ENCODE measurements around the gene TTC4.

TTC4 gene

GRCh38 chr1:54708385-54708784, 7.3 kb upstream of the TTC4 start:
- Histone ChIP-seq H3K4me1 (ENCODE audit: control insufficient read depth, insufficient read depth, low read length) (no peaks in the 10 kb centered on the region), H3K9ac (ENCODE audit: low read depth, low read length) (no peak overlapping the region), H3K27me3 (ENCODE audit: control insufficient read depth, insufficient read depth, low read length) (peaks cover 13% of the 10 kb centered on the region), H3K4me3 (ENCODE audit: low read depth, low read length) (no peak overlapping the region), H3K36me3 (ENCODE audit: control insufficient read depth, insufficient read depth, low read length) (no peaks in the 10 kb centered on the region), H3K9me3 (ENCODE audit: control insufficient read depth, insufficient read depth, low read length) (no peaks in the 10 kb centered on the region)

- no peaks in the 10 kb centered on the region for H3K9me3 ChIP-seq (ENCODE audit: control insufficient read depth, insufficient read depth, low read length)
- no peak overlapping the region for H3K4me3 ChIP-seq (ENCODE audit: low read depth, low read length)
- peaks cover 14% of the 10 kb centered on the region for H3K27me3 ChIP-seq (ENCODE audit: control insufficient read depth, insufficient read depth, low read length)
- no peaks in the 10 kb centered on the region for H3K36me3 ChIP-seq (ENCODE audit: control insufficient read depth, insufficient read depth, low read length)
- H3K9ac ChIP-seq (ENCODE audit: low read depth, low read length): no peak overlapping the region
- H3K4me1 ChIP-seq (ENCODE audit: control insufficient read depth, insufficient read depth, low read length): no peaks in the 10 kb centered on the region
These were observed 5.9 kb upstream of the TTC4 start for GRCh38 chr1:54709547-54710292.

- peaks cover 20% of the 10 kb centered on the region for H3K27me3 ChIP-seq (ENCODE audit: control insufficient read depth, insufficient read depth, low read length)
- H3K9ac ChIP-seq (ENCODE audit: low read depth, low read length): no peak overlapping the region
- H3K36me3 ChIP-seq (ENCODE audit: control insufficient read depth, insufficient read depth, low read length): no peaks in the 10 kb centered on the region
- H3K4me1 ChIP-seq (ENCODE audit: control insufficient read depth, insufficient read depth, low read length): no peaks in the 10 kb centered on the region
- H3K9me3 ChIP-seq (ENCODE audit: control insufficient read depth, insufficient read depth, low read length): no peaks in the 10 kb centered on the region
- H3K4me3 ChIP-seq (ENCODE audit: low read depth, low read length): no peak overlapping the region
These were observed 5.2 kb upstream of the TTC4 start for GRCh38 chr1:54710434-54710833.

GRCh38 chr1:54710841-54711240, 4.8 kb upstream of the TTC4 start:
- no peaks in the 10 kb centered on the region for H3K4me1 ChIP-seq (ENCODE audit: control insufficient read depth, insufficient read depth, low read length)
- peaks cover 17% of the 10 kb centered on the region for H3K27me3 ChIP-seq (ENCODE audit: control insufficient read depth, insufficient read depth, low read length)
- no peak overlapping the region for H3K4me3 ChIP-seq (ENCODE audit: low read depth, low read length)
- H3K9me3 ChIP-seq (ENCODE audit: control insufficient read depth, insufficient read depth, low read length): no peaks in the 10 kb centered on the region
- H3K9ac ChIP-seq (ENCODE audit: low read depth, low read length): no peak overlapping the region
- H3K36me3 ChIP-seq (ENCODE audit: control insufficient read depth, insufficient read depth, low read length): no peaks in the 10 kb centered on the region

GRCh38 chr1:54711536-54711935, 4.1 kb upstream of the TTC4 start:
- no peaks in the 10 kb centered on the region for H3K36me3 ChIP-seq (ENCODE audit: control insufficient read depth, insufficient read depth, low read length)
- H3K4me1 ChIP-seq (ENCODE audit: control insufficient read depth, insufficient read depth, low read length): peaks cover 1% of the 10 kb centered on the region
- H3K4me3 ChIP-seq (ENCODE audit: low read depth, low read length): no peak overlapping the region
- H3K9me3 ChIP-seq (ENCODE audit: control insufficient read depth, insufficient read depth, low read length): no peaks in the 10 kb centered on the region
- no peak overlapping the region for H3K9ac ChIP-seq (ENCODE audit: low read depth, low read length)
- H3K27me3 ChIP-seq (ENCODE audit: control insufficient read depth, insufficient read depth, low read length): peaks cover 16% of the 10 kb centered on the region

- H3K9ac ChIP-seq (ENCODE audit: low read depth, low read length): no peak overlapping the region
- H3K27me3 ChIP-seq (ENCODE audit: control insufficient read depth, insufficient read depth, low read length): peaks cover 7% of the 10 kb centered on the region
- peaks cover 2% of the 10 kb centered on the region for H3K36me3 ChIP-seq (ENCODE audit: control insufficient read depth, insufficient read depth, low read length)
- peaks cover 3% of the 10 kb centered on the region for H3K4me1 ChIP-seq (ENCODE audit: control insufficient read depth, insufficient read depth, low read length)
- no peaks in the 10 kb centered on the region for H3K9me3 ChIP-seq (ENCODE audit: control insufficient read depth, insufficient read depth, low read length)
- H3K4me3 ChIP-seq (ENCODE audit: low read depth, low read length): peak overlapping the region; percentile 64
These were observed 674 bp upstream of the TTC4 start for GRCh38 chr1:54714881-54715492.

- peaks cover 3% of the 10 kb centered on the region for H3K4me1 ChIP-seq (ENCODE audit: control insufficient read depth, insufficient read depth, low read length)
- peak overlapping the region; percentile 79 for H3K9ac ChIP-seq (ENCODE audit: low read depth, low read length)
- H3K9me3 ChIP-seq (ENCODE audit: control insufficient read depth, insufficient read depth, low read length): no peaks in the 10 kb centered on the region
- peaks cover 4% of the 10 kb centered on the region for H3K36me3 ChIP-seq (ENCODE audit: control insufficient read depth, insufficient read depth, low read length)
- H3K27me3 ChIP-seq (ENCODE audit: control insufficient read depth, insufficient read depth, low read length): peaks cover 7% of the 10 kb centered on the region
- peak overlapping the region; percentile 64 for H3K4me3 ChIP-seq (ENCODE audit: low read depth, low read length)
These were observed 812 bp downstream of the TTC4 start for GRCh38 chr1:54716299-54717047.

GRCh38 chr1:54721719-54722118, 6.1 kb downstream of the TTC4 start:
- H3K9ac ChIP-seq (ENCODE audit: low read depth, low read length): no peak overlapping the region
- no peak overlapping the region for H3K4me3 ChIP-seq (ENCODE audit: low read depth, low read length)
- H3K9me3 ChIP-seq (ENCODE audit: control insufficient read depth, insufficient read depth, low read length): no peaks in the 10 kb centered on the region
- peaks cover 14% of the 10 kb centered on the region for H3K36me3 ChIP-seq (ENCODE audit: control insufficient read depth, insufficient read depth, low read length)
- peaks cover under 1% of the 10 kb centered on the region for H3K4me1 ChIP-seq (ENCODE audit: control insufficient read depth, insufficient read depth, low read length)
- H3K27me3 ChIP-seq (ENCODE audit: control insufficient read depth, insufficient read depth, low read length): no peaks in the 10 kb centered on the region

GRCh38 chr1:54723985-54724384, 8.3 kb downstream of the TTC4 start:
- Histone ChIP-seq H3K4me1 (ENCODE audit: control insufficient read depth, insufficient read depth, low read length) (no peaks in the 10 kb centered on the region), H3K9ac (ENCODE audit: low read depth, low read length) (no peak overlapping the region), H3K4me3 (ENCODE audit: low read depth, low read length) (no peak overlapping the region), H3K36me3 (ENCODE audit: control insufficient read depth, insufficient read depth, low read length) (peaks cover 12% of the 10 kb centered on the region), H3K27me3 (ENCODE audit: control insufficient read depth, insufficient read depth, low read length) (no peaks in the 10 kb centered on the region), H3K9me3 (ENCODE audit: control insufficient read depth, insufficient read depth, low read length) (no peaks in the 10 kb centered on the region)

- Histone ChIP-seq H3K4me3 (ENCODE audit: low read depth, low read length) (no peak overlapping the region), H3K27me3 (ENCODE audit: control insufficient read depth, insufficient read depth, low read length) (no peaks in the 10 kb centered on the region), H3K9me3 (ENCODE audit: control insufficient read depth, insufficient read depth, low read length) (no peaks in the 10 kb centered on the region), H3K4me1 (ENCODE audit: control insufficient read depth, insufficient read depth, low read length) (no peaks in the 10 kb centered on the region), H3K36me3 (ENCODE audit: control insufficient read depth, insufficient read depth, low read length) (peaks cover 12% of the 10 kb centered on the region), H3K9ac (ENCODE audit: low read depth, low read length) (no peak overlapping the region)
These were observed 9.1 kb downstream of the TTC4 start for GRCh38 chr1:54724771-54725170.

- no peak overlapping the region for H3K4me3 ChIP-seq (ENCODE audit: low read depth, low read length)
- no peaks in the 10 kb centered on the region for H3K4me1 ChIP-seq (ENCODE audit: control insufficient read depth, insufficient read depth, low read length)
- no peaks in the 10 kb centered on the region for H3K9me3 ChIP-seq (ENCODE audit: control insufficient read depth, insufficient read depth, low read length)
- peaks cover 22% of the 10 kb centered on the region for H3K36me3 ChIP-seq (ENCODE audit: control insufficient read depth, insufficient read depth, low read length)
- no peak overlapping the region for H3K9ac ChIP-seq (ENCODE audit: low read depth, low read length)
- no peaks in the 10 kb centered on the region for H3K27me3 ChIP-seq (ENCODE audit: control insufficient read depth, insufficient read depth, low read length)
These were observed 12.4 kb downstream of the TTC4 start for GRCh38 chr1:54728027-54728426.

- no peaks in the 10 kb centered on the region for H3K27me3 ChIP-seq (ENCODE audit: control insufficient read depth, insufficient read depth, low read length)
- H3K36me3 ChIP-seq (ENCODE audit: control insufficient read depth, insufficient read depth, low read length): peaks cover 21% of the 10 kb centered on the region
- no peaks in the 10 kb centered on the region for H3K4me1 ChIP-seq (ENCODE audit: control insufficient read depth, insufficient read depth, low read length)
- no peak overlapping the region for H3K4me3 ChIP-seq (ENCODE audit: low read depth, low read length)
- H3K9me3 ChIP-seq (ENCODE audit: control insufficient read depth, insufficient read depth, low read length): no peaks in the 10 kb centered on the region
- H3K9ac ChIP-seq (ENCODE audit: low read depth, low read length): no peak overlapping the region
These were observed 21.0 kb downstream of the TTC4 start for GRCh38 chr1:54736685-54737084.

Data from iPS-15b (cell line).